ENCODE data around the gene BFSP2. TPM values are rescaled to one million over a fixed set of nuclear protein-coding genes. Genes with fewer than 3 reads are reported as not detected.

The BFSP2 gene
- total RNA-seq, 1 experiment from 2014 or later: 0.67 TPM

- H3K4me3 ChIP-seq (ENCODE audit: low read depth in 2 of 2, low read length in 2 of 2): no peak overlapping the region
- H3K9me3 ChIP-seq (ENCODE audit: control insufficient read depth, insufficient read depth, low read depth, low read length): no peaks in the 10 kb centered on the region
- no peak for ATAC-seq
- in situ Hi-C loops (cut with HindIII; ENCODE audit: low pct_unique_long_range_greater_than_20kb, low sequenced_read_pairs): no loop called here
- intact Hi-C loops (cut with micrococcal nuclease; ENCODE audit: unreplicated experiment): no loop called here
- BruUV-seq (replicated peaks): no TSS peak
- no peak for DNase-seq (ENCODE audit: low read depth, low spot score)
- no peaks in the 10 kb centered on the region for H3K27me3 ChIP-seq (ENCODE audit: control insufficient read depth, insufficient read depth, low read length)
- peak overlapping the region; percentile 12; the same call in 1 of the 2 replicates for H3K27ac ChIP-seq (ENCODE audit: low read length)
- ChIA-PET CTCF (no interaction called here), POLR2A (no interaction called here)
- H3K36me3 ChIP-seq (ENCODE audit: control insufficient read depth, insufficient read depth, low read length): no peaks in the 10 kb centered on the region
- 0 out of 2 replicates have a peak, but pooled peaks cover 2% of the 10 kb centered on the region for H3K4me1 ChIP-seq (ENCODE audit: control insufficient read depth, insufficient read depth, low read length)
- TF ChIP-seq POLR2AphosphoS5 (IDR thresholded peaks at IDR 0.05; ENCODE audit: low read depth, low read length): no peak
- TF ChIP-seq SIN3A (IDR thresholded peaks at IDR 0.05; ENCODE audit: borderline replicate concordance, insufficient read depth, low read depth, low read length): no peak
- TF ChIP-seq TCF7L2 (IDR thresholded peaks at IDR 0.05; ENCODE audit: low read depth, low read length): no peak
- no peak for TF ChIP-seq REST (IDR thresholded peaks at IDR 0.05; ENCODE audit: insufficient read depth in 1 of 2, low read depth in 2 of 2, low read length in 1 of 2)
- no peak for TF ChIP-seq CTCF (IDR thresholded peaks at IDR 0.05)
These were observed 19.2 kb upstream of the BFSP2 start for GRCh38 chr3:133380481-133381225.

GRCh38 chr3:133381346-133382109, 18.3 kb upstream of the BFSP2 start:
- in situ Hi-C loops (cut with HindIII; ENCODE audit: low pct_unique_long_range_greater_than_20kb, low sequenced_read_pairs) (no loop called here), intact Hi-C loops (cut with micrococcal nuclease; ENCODE audit: unreplicated experiment) (no loop called here)
- POLR2A ChIA-PET: no interaction called here

More at GRCh38 chr3:133381346-133382109, 18.3 kb upstream of the BFSP2 start:
- CTCF ChIA-PET: interaction anchor here (0.6 to 0.8 kb wide), 3 partner anchors 11 to 436 kb away, joined by 3 to 10 read pairs (median 4); no protein-coding TSS in a partner anchor
- BruUV-seq (replicated peaks): no TSS peak
- no peak overlapping the region; the same call in 1 of the 2 replicates for H3K27ac ChIP-seq (ENCODE audit: low read length)
- TF ChIP-seq TCF7L2 (IDR thresholded peaks at IDR 0.05; ENCODE audit: low read depth, low read length): no peak
- no peak for TF ChIP-seq SIN3A (IDR thresholded peaks at IDR 0.05; ENCODE audit: borderline replicate concordance, insufficient read depth, low read depth, low read length)
- no peak for TF ChIP-seq POLR2AphosphoS5 (IDR thresholded peaks at IDR 0.05; ENCODE audit: low read depth, low read length)
- TF ChIP-seq REST (IDR thresholded peaks at IDR 0.05; ENCODE audit: insufficient read depth in 1 of 2, low read depth in 2 of 2, low read length in 1 of 2): no peak
- no peak for TF ChIP-seq CTCF (IDR thresholded peaks at IDR 0.05)
- DNase-seq (ENCODE audit: low read depth, low spot score): no peak
- no peaks in the 10 kb centered on the region for H3K27me3 ChIP-seq (ENCODE audit: control insufficient read depth, insufficient read depth, low read length)
- no peaks in the 10 kb centered on the region for H3K9me3 ChIP-seq (ENCODE audit: control insufficient read depth, insufficient read depth, low read depth, low read length)
- H3K4me3 ChIP-seq (ENCODE audit: low read depth in 2 of 2, low read length in 2 of 2): no peak overlapping the region
- ATAC-seq: no peak
- no peaks in the 10 kb centered on the region for H3K36me3 ChIP-seq (ENCODE audit: control insufficient read depth, insufficient read depth, low read length)
- no peaks in the 10 kb centered on the region for H3K4me1 ChIP-seq (ENCODE audit: control insufficient read depth, insufficient read depth, low read length)

Data from Panc1 (cell line).